22Rv1 (cell line): ENCODE measurements around the gene NASP.

ENCODE experiments used
- ZFX ChIP-seq: fragments of 450-650 bp; IDR thresholded peaks from 2 replicates; pipeline ENCODE4 v1.6.1; 2017; ENCODE audit warnings: antibody characterized with exemption, borderline replicate concordance
- TF ChIP-seq, protein P1 (sequence below): fragments of 450-650 bp; IDR thresholded peaks from 2 replicates; pipeline ENCODE4 v1.5.1; 2017; ENCODE audit warnings: mild to moderate bottlenecking

DNA sequence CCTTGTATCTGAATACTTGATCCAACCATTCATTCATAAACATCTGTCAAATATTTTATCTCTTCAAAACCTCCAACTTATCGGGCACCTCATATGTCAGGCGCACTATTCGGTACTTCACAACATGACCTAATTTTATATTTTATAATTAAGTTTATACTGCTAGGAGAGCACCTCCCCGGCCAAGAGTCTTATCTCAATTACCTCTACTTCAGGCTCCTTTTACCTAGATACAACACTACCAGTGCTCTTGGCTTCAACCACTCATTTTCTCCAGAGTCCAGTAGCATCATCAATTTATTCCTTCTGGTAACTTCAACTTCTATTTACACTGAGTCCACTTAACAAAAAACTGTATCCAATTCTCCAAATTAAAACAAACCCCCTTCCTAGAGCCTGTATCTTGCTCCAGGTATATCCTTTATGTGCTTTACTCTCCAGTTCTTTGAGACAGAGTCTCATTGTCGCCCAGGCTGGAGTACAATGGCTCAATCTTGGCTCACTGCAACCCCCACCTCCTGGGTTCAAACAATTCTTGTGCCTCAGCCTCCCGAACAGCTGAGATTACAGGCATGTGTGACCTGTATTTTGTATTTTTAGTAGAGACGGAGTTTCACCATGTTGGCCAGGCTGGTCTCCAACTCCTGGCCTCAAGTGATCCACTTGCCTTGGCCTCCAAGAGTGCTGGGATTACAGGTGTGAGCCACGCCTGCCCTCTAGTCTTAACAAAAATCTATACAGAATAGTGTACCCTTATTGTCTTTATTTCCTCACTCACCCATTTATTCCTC, 83.7 kb downstream of the NASP start:
- TF ChIP-seq, protein P1, sequence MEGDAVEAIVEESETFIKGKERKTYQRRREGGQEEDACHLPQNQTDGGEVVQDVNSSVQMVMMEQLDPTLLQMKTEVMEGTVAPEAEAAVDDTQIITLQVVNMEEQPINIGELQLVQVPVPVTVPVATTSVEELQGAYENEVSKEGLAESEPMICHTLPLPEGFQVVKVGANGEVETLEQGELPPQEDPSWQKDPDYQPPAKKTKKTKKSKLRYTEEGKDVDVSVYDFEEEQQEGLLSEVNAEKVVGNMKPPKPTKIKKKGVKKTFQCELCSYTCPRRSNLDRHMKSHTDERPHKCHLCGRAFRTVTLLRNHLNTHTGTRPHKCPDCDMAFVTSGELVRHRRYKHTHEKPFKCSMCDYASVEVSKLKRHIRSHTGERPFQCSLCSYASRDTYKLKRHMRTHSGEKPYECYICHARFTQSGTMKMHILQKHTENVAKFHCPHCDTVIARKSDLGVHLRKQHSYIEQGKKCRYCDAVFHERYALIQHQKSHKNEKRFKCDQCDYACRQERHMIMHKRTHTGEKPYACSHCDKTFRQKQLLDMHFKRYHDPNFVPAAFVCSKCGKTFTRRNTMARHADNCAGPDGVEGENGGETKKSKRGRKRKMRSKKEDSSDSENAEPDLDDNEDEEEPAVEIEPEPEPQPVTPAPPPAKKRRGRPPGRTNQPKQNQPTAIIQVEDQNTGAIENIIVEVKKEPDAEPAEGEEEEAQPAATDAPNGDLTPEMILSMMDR = no peak
- TF ChIP-seq ZFX = no peak
